Neural cell (in vitro differentiated cells): ENCODE measurements around the gene DTL. TPM values are rescaled to one million over a fixed set of nuclear protein-coding genes. Genes with fewer than 3 reads are reported as not detected.
"Not testable (repeated sequence)": the region's sequence is repeated elsewhere in the genome, so short reads cannot be mapped to it uniquely, and the experiment has no call there.

Experiments
- H2AFZ ChIP-seq: fragments of 200-600, 300-800 bp; sonication (generic), shearing (Covaris generic); 2 replicates; pipeline ENCODE4 v1.6.0; 2014; ENCODE audit warnings: low read depth, mild to moderate bottlenecking, antibody characterized with exemption, low read length, moderate library complexity
- H3F3A ChIP-seq: fragments of 200-600 bp; shearing (Covaris generic); 2 replicates; pipeline ENCODE4 v1.6.1; 2016; ENCODE audit warnings: mild to moderate bottlenecking, moderate library complexity, mixed read lengths, antibody characterized with exemption, low read length; ENCODE audit not compliant: insufficient read depth, poor library complexity, severe bottlenecking
- H3K27ac ChIP-seq: fragments of 200-600, 300-800 bp; sonication (generic), shearing (Covaris generic); 2 replicates; pipeline ENCODE4 v1.5.1; 2014; ENCODE audit warnings: mild to moderate bottlenecking, low read length, moderate library complexity
- H3K27me3 ChIP-seq: fragments of 300-800, 200-600 bp; sonication (generic), shearing (Covaris generic); 2 replicates; pipeline ENCODE4 v1.6.0; 2014; ENCODE audit warnings: mild to moderate bottlenecking, low read depth, low read length, moderate library complexity; ENCODE audit not compliant: insufficient read depth
- H3K36me3 ChIP-seq: fragments of 300-800, 200-600 bp; sonication (generic), shearing (Covaris generic); 2 replicates; pipeline ENCODE4 v1.5.1; 2014; ENCODE audit warnings: mild to moderate bottlenecking, antibody characterized with exemption, low read length, moderate library complexity; ENCODE audit not compliant: insufficient read depth
- H3K4me2 ChIP-seq: fragments of 300-800, 200-600 bp; sonication (generic), shearing (Covaris generic); 2 replicates; pipeline ENCODE4 v1.6.0; 2014; ENCODE audit warnings: mild to moderate bottlenecking, low read length
- H3K4me3 ChIP-seq: fragments of 300-800, 200-600 bp; sonication (generic), shearing (Covaris generic); 2 replicates; pipeline ENCODE4 v1.5.1; 2014; ENCODE audit warnings: mild to moderate bottlenecking, low read length, moderate library complexity
- H3K79me2 ChIP-seq: fragments of 200-600 bp; shearing (Covaris generic); replicated peaks from 2 replicates; pipeline ENCODE4 v1.6.0; 2014; ENCODE audit warnings: mild to moderate bottlenecking, low read length, moderate library complexity; ENCODE audit not compliant: insufficient read depth
- H3K9ac ChIP-seq: fragments of 300-800, 200-600 bp; sonication (generic), shearing (Covaris generic); 2 replicates; pipeline ENCODE4 v1.6.1; 2016; ENCODE audit warnings: mild to moderate bottlenecking, low read length, mixed read lengths
- H3K9me2 ChIP-seq: fragments of 200-600 bp; shearing (Covaris generic); 2 replicates; pipeline ENCODE4 v1.6.1; 2016; ENCODE audit warnings: mild to moderate bottlenecking, low read length, mixed read lengths; ENCODE audit not compliant: insufficient read depth
- H3K9me3 ChIP-seq: fragments of 200-600, 300-800 bp; sonication (generic), shearing (Covaris generic); 2 replicates; pipeline ENCODE4 v1.6.1; 2016; ENCODE audit warnings: mild to moderate bottlenecking, mixed run types, low read length, moderate library complexity, mixed read lengths
- H4K20me1 ChIP-seq: fragments of 200-600 bp; shearing (Covaris generic); 2 replicates; pipeline ENCODE4 v1.6.1; 2016; ENCODE audit warnings: mild to moderate bottlenecking, mixed run types; ENCODE audit not compliant: insufficient read depth
- CTCF ChIP-seq: fragments of 450-650 bp; IDR thresholded peaks from 2 replicates; pipeline ENCODE4 v1.5.1; 2014; ENCODE audit warnings: antibody characterized with exemption, mild to moderate bottlenecking, moderate library complexity; ENCODE audit not compliant: poor library complexity, severe bottlenecking
- EP300 ChIP-seq: fragments of 450-650 bp; conservative IDR thresholded peaks from 2 replicates; pipeline ENCODE4 v1.6.1; 2014; ENCODE audit warnings: antibody characterized with exemption, mild to moderate bottlenecking, moderate library complexity; ENCODE audit not compliant: poor library complexity, severe bottlenecking
- EZH2 ChIP-seq: fragments of 200-600, 300-800 bp; shearing (Covaris generic), sonication (generic); IDR thresholded peaks from 2 replicates; pipeline ENCODE4 v1.6.1; 2014; ENCODE audit warnings: antibody characterized with exemption, low read length, borderline replicate concordance, mild to moderate bottlenecking; ENCODE audit not compliant: insufficient read depth, poor library complexity, severe bottlenecking
- MXI1 ChIP-seq: fragments of 450-650 bp; conservative IDR thresholded peaks from 2 replicates; pipeline ENCODE4 v1.6.1; 2014; ENCODE audit warnings: antibody characterized with exemption, mild to moderate bottlenecking; ENCODE audit not compliant: poor library complexity, severe bottlenecking
- POLR2AphosphoS5 ChIP-seq: IDR thresholded peaks from 2 replicates; pipeline ENCODE4 v1.6.1; 2012
- RAD21 ChIP-seq: fragments of 450-650 bp; conservative IDR thresholded peaks from 2 replicates; pipeline ENCODE4 v1.6.1; 2014; ENCODE audit warnings: antibody characterized with exemption, mild to moderate bottlenecking, moderate library complexity
- REST ChIP-seq: IDR thresholded peaks from 2 replicates; pipeline ENCODE4 v1.6.1; 2012; ENCODE audit warnings: borderline replicate concordance
- SMC3 ChIP-seq: fragments of 450-650 bp; conservative IDR thresholded peaks from 2 replicates; pipeline ENCODE4 v1.6.1; 2014; ENCODE audit warnings: antibody characterized with exemption, mild to moderate bottlenecking, moderate library complexity; ENCODE audit not compliant: poor library complexity
- TAF1 ChIP-seq: IDR thresholded peaks from 2 replicates; pipeline ENCODE4 v1.6.1; 2012; ENCODE audit warnings: low read depth
- polyA plus RNA-seq: library from polyadenylated mRNA; depleted of rRNA; stranded (reverse); fragments of >200 nt; gene quantifications from 2 replicates; pipeline ENCODE4 v1.2.3, GENCODE V29; 2014

DTL gene
- polyA plus RNA-seq, 1 donor from 2014 or later, result 1.1 TPM

GRCh38 chr1:211991695-211992094 is 43.9 kb upstream of the DTL start:
- Histone ChIP-seq H3K27me3 (no peaks in the 10 kb centered on the region), H3K9me3 (no peaks in the 10 kb centered on the region), H3K9ac (no peak overlapping the region), H4K20me1 (no peaks in the 10 kb centered on the region), H3K9me2 (no peaks in the 10 kb centered on the region), H3K4me3 (no peak overlapping the region), H3K4me2 (no peak overlapping the region), H3K27ac (no peak overlapping the region), H3F3A (no peaks in the 10 kb centered on the region), H2AFZ (no peak overlapping the region), H3K79me2 (no peaks in the 10 kb centered on the region), H3K36me3 (no peaks in the 10 kb centered on the region)
- TF ChIP-seq RAD21 (no peak), CTCF (no peak), SMC3 (no peak), EP300 (no peak), TAF1 (no peak), MXI1 (no peak), EZH2 (no peak), REST (no peak), POLR2AphosphoS5 (no peak)

- H3K9ac ChIP-seq, H3K9me2 ChIP-seq, H3K27ac ChIP-seq, H3K4me3 ChIP-seq, H3F3A ChIP-seq, H3K9me3 ChIP-seq, H4K20me1 ChIP-seq, H3K27me3 ChIP-seq, H3K79me2 ChIP-seq, H3K4me2 ChIP-seq, H2AFZ ChIP-seq, H3K36me3 ChIP-seq: not testable (repeated sequence)
Measured at GRCh38 chr1:211997426-211997825, 38.1 kb upstream of the DTL start.

GRCh38 chr1:212002536-212002935 is 33.0 kb upstream of the DTL start:
- no peaks in the 10 kb centered on the region for H3K9me2 ChIP-seq
- TF ChIP-seq MXI1 (no peak), EP300 (no peak)
- no peak overlapping the region for H3K4me2 ChIP-seq

More at GRCh38 chr1:212002536-212002935, 33.0 kb upstream of the DTL start:
- Histone ChIP-seq H3K36me3 (peaks cover 5% of the 10 kb centered on the region), H3K9ac (no peak overlapping the region), H3K27ac (no peak overlapping the region), H3F3A (no peaks in the 10 kb centered on the region), H4K20me1 (no peaks in the 10 kb centered on the region), H3K4me3 (no peak overlapping the region), H3K9me3 (no peaks in the 10 kb centered on the region), H3K79me2 (no peaks in the 10 kb centered on the region), H3K27me3 (no peaks in the 10 kb centered on the region), H2AFZ (no peak overlapping the region)
